ENCODE results near the gene GRK5.

GRK5 gene

GRCh38 chr10:119383174-119383856 lies 175.9 kb downstream of the GRK5 start:
- no peak for DNase-seq (ENCODE audit: low spot score)

- DNase-seq (ENCODE audit: low spot score) = no peak
Measured at GRCh38 chr10:119384127-119384526, 176.8 kb downstream of the GRK5 start.

- DNase-seq (ENCODE audit: low spot score) = no peak
Measured at GRCh38 chr10:119386666-119387065, 179.3 kb downstream of the GRK5 start.

- no peak for DNase-seq (ENCODE audit: low spot score)
Measured at GRCh38 chr10:119388849-119389345, 181.5 kb downstream of the GRK5 start.

- no peak for DNase-seq (ENCODE audit: low spot score)
Measured at GRCh38 chr10:119391440-119392251, 184.3 kb downstream of the GRK5 start.

- no peak for DNase-seq (ENCODE audit: low spot score)
Measured at GRCh38 chr10:119393019-119393418, 185.6 kb downstream of the GRK5 start.

GRCh38 chr10:119393421-119393820 lies 186.1 kb downstream of the GRK5 start:
- no peak for DNase-seq (ENCODE audit: low spot score)

- no peak for DNase-seq (ENCODE audit: low spot score)
Measured at GRCh38 chr10:119393845-119394244, 186.5 kb downstream of the GRK5 start.

GRCh38 chr10:119394657-119395279 lies 187.4 kb downstream of the GRK5 start:
- DNase-seq (ENCODE audit: low spot score) = no peak

GRCh38 chr10:119395280-119396007 lies 188.1 kb downstream of the GRK5 start:
- DNase-seq (ENCODE audit: low spot score) = no peak

GRCh38 chr10:119396008-119396708 lies 188.8 kb downstream of the GRK5 start:
- no peak for DNase-seq (ENCODE audit: low spot score)

- no peak for DNase-seq (ENCODE audit: low spot score)
Measured at GRCh38 chr10:119396709-119397071, 189.3 kb downstream of the GRK5 start.

- no peak for DNase-seq (ENCODE audit: low spot score)
Measured at GRCh38 chr10:119397416-119397815, 190.0 kb downstream of the GRK5 start.

GRCh38 chr10:119398996-119399395 lies 191.6 kb downstream of the GRK5 start:
- no peak for DNase-seq (ENCODE audit: low spot score)

- no peak for DNase-seq (ENCODE audit: low spot score)
Measured at GRCh38 chr10:119399466-119399865, 192.1 kb downstream of the GRK5 start.

GRCh38 chr10:119401671-119402395 lies 194.5 kb downstream of the GRK5 start:
- no peak for DNase-seq (ENCODE audit: low spot score)

- no peak for DNase-seq (ENCODE audit: low spot score)
Measured at GRCh38 chr10:119403921-119404320, 196.6 kb downstream of the GRK5 start.

GRCh38 chr10:119404719-119405519 lies 197.5 kb downstream of the GRK5 start:
- DNase-seq (ENCODE audit: low spot score) = no peak

GRCh38 chr10:119405520-119405807 lies 198.1 kb downstream of the GRK5 start:
- DNase-seq (ENCODE audit: low spot score) = no peak

- DNase-seq (ENCODE audit: low spot score) = no peak
Measured at GRCh38 chr10:119406137-119406536, 198.8 kb downstream of the GRK5 start.
